Measurements from ENCODE around the gene CHIA. TPM values are rescaled to one million over a fixed set of nuclear protein-coding genes. Genes with fewer than 3 reads are reported as not detected.

CHIA gene
- total RNA-seq, 1 experiment from 2014 or later = not detected

DNA sequence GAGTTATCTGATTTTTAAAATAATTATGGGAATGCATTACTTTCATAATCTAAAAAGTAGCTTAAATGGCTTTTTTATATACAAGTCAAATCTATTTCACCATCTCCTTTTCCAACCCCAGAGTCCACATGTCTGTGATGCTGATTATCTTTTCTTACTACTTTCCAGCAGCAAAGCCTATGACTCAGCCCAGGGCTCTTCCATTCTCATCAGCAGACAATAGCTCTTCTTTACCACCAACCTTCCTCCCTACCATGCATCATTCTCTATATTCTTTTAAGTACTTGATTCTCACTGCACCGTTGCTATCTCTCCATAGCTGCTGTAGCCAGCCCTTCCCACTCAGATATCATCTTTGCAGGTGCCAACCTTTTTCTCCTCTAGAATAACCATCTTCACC is 75.6 kb downstream of the CHIA start:
- CTCF ChIA-PET = no interaction called here
- no peak for DNase-seq
- intact Hi-C loops (cut with micrococcal nuclease; ENCODE audit: unreplicated experiment) = no loop called here

DNA sequence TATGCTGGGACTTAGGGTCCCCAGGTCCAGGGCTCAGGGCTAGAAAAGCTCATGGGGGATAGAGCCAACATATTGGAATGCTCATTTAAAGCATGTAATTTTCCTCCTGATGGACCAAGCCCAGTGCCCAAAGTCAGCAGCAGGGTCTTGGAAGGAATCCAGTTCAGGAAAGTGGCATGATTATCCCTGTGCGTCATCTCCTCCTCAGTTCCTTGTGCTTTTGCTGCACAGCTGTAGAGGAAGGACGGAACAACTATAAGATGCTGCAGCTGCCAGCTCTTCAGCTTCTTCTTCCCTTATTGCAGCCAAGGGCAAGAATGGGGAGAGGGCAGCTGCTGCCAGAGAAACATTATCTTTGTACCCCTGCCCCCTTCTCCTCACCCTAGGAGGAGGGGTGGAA is 78.5 kb downstream of the CHIA start:
- TF ChIP-seq, protein P1, sequence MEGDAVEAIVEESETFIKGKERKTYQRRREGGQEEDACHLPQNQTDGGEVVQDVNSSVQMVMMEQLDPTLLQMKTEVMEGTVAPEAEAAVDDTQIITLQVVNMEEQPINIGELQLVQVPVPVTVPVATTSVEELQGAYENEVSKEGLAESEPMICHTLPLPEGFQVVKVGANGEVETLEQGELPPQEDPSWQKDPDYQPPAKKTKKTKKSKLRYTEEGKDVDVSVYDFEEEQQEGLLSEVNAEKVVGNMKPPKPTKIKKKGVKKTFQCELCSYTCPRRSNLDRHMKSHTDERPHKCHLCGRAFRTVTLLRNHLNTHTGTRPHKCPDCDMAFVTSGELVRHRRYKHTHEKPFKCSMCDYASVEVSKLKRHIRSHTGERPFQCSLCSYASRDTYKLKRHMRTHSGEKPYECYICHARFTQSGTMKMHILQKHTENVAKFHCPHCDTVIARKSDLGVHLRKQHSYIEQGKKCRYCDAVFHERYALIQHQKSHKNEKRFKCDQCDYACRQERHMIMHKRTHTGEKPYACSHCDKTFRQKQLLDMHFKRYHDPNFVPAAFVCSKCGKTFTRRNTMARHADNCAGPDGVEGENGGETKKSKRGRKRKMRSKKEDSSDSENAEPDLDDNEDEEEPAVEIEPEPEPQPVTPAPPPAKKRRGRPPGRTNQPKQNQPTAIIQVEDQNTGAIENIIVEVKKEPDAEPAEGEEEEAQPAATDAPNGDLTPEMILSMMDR (IDR thresholded peaks at IDR 0.05; ENCODE audit: unreplicated experiment) = no peak
- DNase-seq = no peak
- no peaks in the 10 kb centered on the region for H3K36me3 Mint-ChIP-seq (ENCODE audit: insufficient read depth, unreplicated experiment)
- no peaks in the 10 kb centered on the region for H3K9me3 Mint-ChIP-seq (ENCODE audit: low read depth, unreplicated experiment)
- peaks cover 69% of the 10 kb centered on the region for H3K27me3 Mint-ChIP-seq (ENCODE audit: unreplicated experiment)
- intact Hi-C loops (cut with micrococcal nuclease; ENCODE audit: unreplicated experiment) = no loop called here
- BruUV-seq (replicated peaks) = no TSS peak
- no peak overlapping the region for H3K27ac Mint-ChIP-seq (ENCODE audit: unreplicated experiment)
- CTCF ChIA-PET = no interaction called here
- H3K4me1 Mint-ChIP-seq (ENCODE audit: low read depth, unreplicated experiment) = no peaks in the 10 kb centered on the region
- H3K4me3 Mint-ChIP-seq (ENCODE audit: low read depth, unreplicated experiment) = no peak overlapping the region

More for the DNA sequence above, 75.6 kb downstream of the CHIA start:
- H3K27me3 Mint-ChIP-seq (ENCODE audit: unreplicated experiment) = peaks cover 71% of the 10 kb centered on the region
- H3K36me3 Mint-ChIP-seq (ENCODE audit: insufficient read depth, unreplicated experiment) = no peaks in the 10 kb centered on the region
- H3K4me3 Mint-ChIP-seq (ENCODE audit: low read depth, unreplicated experiment) = no peak overlapping the region
- no peaks in the 10 kb centered on the region for H3K9me3 Mint-ChIP-seq (ENCODE audit: low read depth, unreplicated experiment)
- H3K4me1 Mint-ChIP-seq (ENCODE audit: low read depth, unreplicated experiment) = no peaks in the 10 kb centered on the region
- no TSS peak for BruUV-seq (replicated peaks)
- TF ChIP-seq, protein P1 (IDR thresholded peaks at IDR 0.05; ENCODE audit: unreplicated experiment) = no peak
- no peak overlapping the region for H3K27ac Mint-ChIP-seq (ENCODE audit: unreplicated experiment)

DNA sequence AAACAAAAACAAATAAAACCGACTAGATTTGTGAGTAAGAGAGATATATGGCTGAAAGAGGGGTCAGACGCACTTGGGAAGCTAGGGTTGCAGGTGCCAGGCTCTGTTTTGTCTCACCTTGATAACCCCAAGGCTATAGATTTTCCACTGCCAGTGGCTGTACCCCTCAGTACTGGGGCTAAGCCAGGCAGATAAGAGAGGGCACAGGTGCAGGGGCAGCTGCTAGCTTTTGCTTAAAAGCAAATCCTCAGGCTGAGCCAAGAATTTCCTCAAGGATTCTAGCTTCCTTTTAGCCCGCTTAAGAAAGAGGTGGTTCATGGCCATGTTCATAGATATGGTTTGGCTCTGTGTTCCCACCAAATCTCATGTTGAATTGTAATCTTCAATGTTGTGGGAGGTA is 79.0 kb downstream of the CHIA start:
- Mint-ChIP-seq H3K4me3 (ENCODE audit: low read depth, unreplicated experiment) (no peak overlapping the region), H3K4me1 (ENCODE audit: low read depth, unreplicated experiment) (no peaks in the 10 kb centered on the region), H3K36me3 (ENCODE audit: insufficient read depth, unreplicated experiment) (no peaks in the 10 kb centered on the region), H3K27me3 (ENCODE audit: unreplicated experiment) (peaks cover 69% of the 10 kb centered on the region), H3K27ac (ENCODE audit: unreplicated experiment) (no peak overlapping the region), H3K9me3 (ENCODE audit: low read depth, unreplicated experiment) (no peaks in the 10 kb centered on the region)
- CTCF ChIA-PET = no interaction called here
- DNase-seq = no peak
- BruUV-seq (replicated peaks) = no TSS peak
- intact Hi-C loops (cut with micrococcal nuclease; ENCODE audit: unreplicated experiment) = no loop called here
- TF ChIP-seq, protein P1 (IDR thresholded peaks at IDR 0.05; ENCODE audit: unreplicated experiment) = no peak

Other genes with a start within 250 kb of the CHIA start
- gene DRAM2, start 150.8 kb upstream of the CHIA start, total RNA-seq (2022) = 23.2 and 25.4 TPM in 2 replicates
- 24.7 and 26.8 TPM in 2 replicates for gene CEPT1, start 150.6 kb upstream of the CHIA start, total RNA-seq (2022)
- 11.8 and 20.0 TPM in 2 replicates for gene DENND2D, start 90.2 kb upstream of the CHIA start, total RNA-seq (2022)
- gene CHI3L2, start 63.1 kb upstream of the CHIA start, total RNA-seq (2022) = 0.52 TPM in 1 of 2 replicates, not detected in the other
- 1.5 and 3.7 TPM in 2 replicates for gene OVGP1, start 136.9 kb downstream of the CHIA start, total RNA-seq (2022)
- gene WDR77, start 158.4 kb downstream of the CHIA start, total RNA-seq (2022) = 27.7 and 28.4 TPM in 2 replicates
- gene ATP5PB, start 158.6 kb downstream of the CHIA start, total RNA-seq (2022) = 149 and 157 TPM in 2 replicates
- gene C1orf162, start 183.1 kb downstream of the CHIA start, total RNA-seq (2022) = 0.56 and 0.85 TPM in 2 replicates
- not detected in 2 replicates for gene ADORA3, start 212.8 kb downstream of the CHIA start, total RNA-seq (2022)
- gene TMIGD3, start 212.8 kb downstream of the CHIA start, total RNA-seq (2022) = not detected in 2 replicates